NCI-H2227 (cell line): ENCODE measurements around the gene PEDS1.
"Not testable (repeated sequence)": the region's sequence is repeated elsewhere in the genome, so short reads cannot be mapped to it uniquely, and the experiment has no call there.

ENCODE experiments used
- DNase-seq: peaks from one replicate; lab custom pipeline; 2025; ENCODE audit not compliant: unreplicated experiment; lab: John Stamatoyannopoulos, UW

The PEDS1 gene

DNA sequence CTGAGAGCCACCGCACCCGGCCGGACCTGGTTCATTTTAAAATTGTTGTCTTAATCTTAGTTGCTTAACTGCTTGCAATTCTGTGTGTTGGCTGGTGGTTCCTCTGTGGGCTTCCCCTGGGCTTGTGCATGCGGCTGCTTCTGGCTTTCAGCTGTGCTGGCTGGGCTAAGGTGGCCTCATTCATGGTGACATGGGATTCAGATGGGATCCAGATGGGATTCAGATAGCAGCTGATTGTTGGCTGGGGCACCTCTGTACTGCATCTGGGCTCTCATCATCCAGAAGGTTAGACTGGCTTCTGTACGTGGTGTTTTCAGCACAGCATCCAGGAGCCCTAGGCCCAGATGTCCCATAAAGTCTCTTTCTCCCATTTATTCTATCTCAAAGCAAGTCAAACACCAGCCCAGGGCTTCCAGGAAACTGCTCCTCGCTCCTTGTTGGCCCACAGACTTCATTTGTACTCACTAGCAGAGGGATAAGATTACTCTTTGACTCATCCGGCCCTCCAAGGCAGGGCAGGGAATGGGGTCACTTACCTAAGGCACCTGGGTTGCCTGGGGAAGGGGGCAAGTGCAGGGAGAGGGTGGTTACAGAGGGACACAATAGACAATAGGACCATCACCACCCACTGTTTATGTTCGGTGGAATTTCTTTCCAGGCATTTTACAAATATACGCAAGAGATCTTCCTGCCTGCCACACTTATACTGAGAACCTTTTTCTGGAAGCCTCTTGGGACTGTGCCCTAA lies 10.2 kb upstream of the PEDS1 start:
- no peak for DNase-seq

DNA sequence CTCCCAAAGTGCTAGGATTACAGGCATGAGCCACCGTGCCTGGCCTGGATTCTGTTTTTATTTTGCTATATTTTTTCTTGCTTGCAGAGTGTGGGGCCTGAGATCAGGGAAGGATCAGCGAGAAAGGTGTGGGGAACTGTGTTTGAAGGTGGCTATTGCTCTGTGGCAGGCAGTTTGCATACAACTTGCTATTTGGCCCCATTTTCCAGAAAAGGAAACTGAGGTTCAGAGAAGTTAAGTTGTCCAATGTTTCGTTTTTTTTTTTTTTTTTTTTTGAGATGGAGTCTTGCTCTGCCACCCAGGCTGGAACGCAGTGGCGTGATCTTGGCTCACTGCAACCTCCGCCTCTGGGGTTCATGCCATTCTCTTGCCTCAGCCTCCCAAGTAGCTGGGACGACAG lies 8.0 kb upstream of the PEDS1 start:
- DNase-seq: not testable (repeated sequence)

DNA sequence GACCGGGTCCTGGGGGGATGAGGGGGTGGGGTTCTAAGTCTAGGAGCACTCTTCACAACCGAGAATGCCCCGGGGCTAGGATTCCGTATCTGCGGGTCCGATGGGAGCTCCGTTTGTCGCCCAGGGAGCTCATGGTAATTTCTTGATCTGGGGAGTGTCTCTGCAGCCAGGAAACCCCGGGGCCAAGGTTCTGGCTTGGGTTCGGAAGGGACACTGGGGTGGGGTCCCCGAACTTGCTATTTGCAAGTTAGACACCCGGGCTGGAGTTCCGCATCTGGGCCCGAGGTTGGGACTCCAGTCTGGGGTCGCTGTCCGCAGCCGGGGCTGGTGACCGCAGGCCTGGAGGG lies 397 bp downstream of the PEDS1 start:
- DNase-seq: no peak

DNA sequence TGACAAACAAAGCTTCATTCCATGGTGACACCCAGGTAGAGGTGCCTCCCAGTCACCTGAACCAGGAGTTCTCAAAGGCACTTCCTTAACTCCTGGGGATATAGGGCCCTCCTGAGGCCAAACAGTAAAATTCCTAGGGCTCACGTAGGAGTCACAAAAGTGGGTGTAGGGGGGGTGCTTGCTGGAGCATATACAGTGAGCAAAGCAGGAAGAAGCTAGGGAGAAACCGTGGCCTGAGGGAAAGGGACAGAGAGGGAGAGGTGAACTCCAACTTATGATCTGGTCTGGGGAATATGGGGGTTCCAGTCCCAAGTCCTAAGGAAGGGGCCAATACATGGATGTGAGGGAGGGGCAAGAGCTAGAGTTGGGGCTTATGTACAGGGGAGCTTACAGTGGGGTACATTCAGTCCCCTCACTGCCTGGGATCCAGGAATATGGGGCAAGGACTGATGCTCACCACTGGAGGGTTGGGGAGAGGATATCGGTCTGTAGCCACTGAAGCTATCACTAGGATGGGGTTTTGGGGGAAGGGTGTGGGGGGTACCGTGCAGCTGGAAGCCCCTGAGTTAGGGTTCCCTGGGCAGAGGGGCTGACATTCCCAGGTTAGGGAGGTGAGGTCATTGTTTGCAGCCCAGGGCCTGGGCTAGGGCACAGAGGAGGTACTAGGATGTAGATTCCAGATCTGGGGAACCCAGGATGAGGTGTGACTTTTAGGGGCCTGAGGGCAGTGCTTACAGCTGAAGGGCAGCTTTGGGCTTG lies 950 bp downstream of the PEDS1 start:
- no peak for DNase-seq

DNA sequence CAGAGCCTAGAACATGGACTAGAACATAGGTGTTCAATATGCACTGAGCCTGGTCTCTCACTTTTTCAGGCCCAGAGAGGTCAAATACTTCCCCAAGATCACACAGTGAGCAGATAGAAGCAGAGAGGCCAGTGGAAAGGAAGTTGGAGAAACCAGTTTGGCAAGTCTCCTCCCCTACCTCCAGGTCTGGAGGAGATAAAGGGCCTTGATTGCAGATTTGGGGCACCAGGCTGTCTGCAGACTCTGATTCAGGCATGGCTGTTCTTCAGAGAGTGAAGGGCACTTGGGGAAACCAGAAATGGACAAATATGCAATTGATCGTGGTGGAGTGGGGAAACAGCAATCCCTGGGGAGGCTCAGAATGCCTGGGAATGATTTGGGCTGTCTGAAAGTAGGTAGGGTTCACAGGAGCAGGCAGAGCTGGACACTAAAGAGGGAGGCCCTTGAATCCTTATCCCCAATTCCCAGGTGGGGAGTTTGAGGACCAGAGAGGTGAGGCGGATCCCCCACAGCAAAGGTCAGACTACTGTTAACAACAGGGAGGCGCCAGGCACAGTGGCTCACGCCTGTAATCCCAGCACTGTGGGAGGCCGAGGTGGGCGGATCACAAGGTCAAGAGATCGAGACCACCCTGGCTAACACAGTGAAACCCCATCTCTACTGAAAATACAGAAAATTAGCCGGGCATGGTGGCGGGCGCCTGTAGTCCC lies 2.3 kb downstream of the PEDS1 start:
- no peak for DNase-seq

DNA sequence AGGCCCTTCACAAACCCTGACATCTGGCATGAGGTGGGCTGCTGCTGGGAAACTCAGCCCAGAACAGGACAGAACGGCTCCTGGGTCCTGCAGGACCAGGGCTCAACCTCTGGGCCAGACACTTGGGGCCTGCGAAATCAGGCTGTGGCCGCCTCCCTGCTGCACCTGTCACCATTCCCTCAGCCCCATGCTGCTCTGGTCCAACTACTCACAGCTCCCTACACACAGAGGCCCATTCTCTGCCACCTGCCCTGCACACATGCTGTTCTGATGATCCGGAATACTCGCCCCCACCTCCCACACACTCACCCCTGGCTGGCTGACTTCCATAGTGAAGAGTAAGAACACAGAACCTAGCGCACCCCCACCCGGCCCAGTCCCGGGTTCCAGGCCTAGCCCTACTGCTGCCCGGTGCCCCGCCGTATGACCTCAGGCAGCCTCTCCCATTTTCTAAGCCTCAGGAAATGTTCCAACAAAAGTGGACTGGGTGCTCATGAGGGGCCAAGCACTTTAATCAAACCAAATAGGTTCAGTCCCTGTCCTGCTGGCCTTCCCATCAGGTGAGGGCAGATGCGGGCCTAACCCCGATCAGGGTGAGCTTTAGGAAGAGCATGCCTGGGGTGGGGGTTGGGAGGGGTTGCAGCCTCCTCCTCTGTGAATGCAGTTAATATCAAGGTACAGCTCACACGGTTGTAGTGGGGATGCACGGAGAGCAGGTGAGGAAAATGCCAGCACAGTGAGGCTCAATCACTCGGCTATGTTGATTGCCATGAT lies 3.9 kb downstream of the PEDS1 start:
- DNase-seq: no peak

DNA sequence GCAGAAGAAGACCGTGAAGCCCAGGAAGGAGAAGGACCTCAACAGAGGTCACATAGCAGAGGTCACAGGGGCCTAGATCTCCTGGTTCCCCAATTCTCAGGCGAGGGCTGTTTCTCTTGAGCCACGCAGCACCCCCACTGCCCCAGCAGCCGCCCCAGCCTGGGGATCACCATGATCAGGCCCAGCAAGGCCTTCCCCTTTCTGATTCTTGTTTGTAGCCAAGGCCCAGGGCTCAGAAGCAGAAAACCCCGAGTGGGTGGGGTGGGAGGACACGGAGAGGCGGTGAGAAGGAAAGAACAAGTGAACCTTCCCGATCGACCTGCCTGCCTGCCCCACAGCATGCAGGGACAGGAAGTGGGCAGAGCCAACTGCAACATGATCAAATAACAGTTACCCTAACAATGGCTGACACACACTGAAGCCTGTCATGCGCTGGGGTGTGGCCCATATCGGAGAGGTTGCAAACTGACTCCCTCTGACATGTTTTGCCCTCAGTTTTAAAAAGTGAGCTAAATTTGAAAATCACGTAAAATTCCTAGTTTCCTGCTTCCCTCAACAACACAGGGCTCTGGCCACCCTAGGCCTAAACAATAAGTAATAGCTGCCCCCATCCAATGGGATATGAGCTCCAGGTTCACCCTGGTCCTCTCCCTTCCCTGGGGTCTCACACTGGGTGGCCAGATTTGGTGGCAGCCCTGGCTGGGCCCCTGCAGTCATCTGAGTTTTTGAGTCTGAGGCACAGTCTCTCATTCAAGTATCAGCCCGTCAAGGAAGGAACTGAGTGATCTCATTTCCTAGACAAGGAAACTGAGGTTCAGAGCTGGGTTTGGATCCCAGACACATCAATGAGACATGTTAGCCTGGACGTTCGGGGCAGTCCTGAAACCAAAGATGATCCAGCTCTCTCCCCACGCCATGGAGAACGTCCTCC lies 6.5 kb downstream of the PEDS1 start:
- no peak for DNase-seq

DNA sequence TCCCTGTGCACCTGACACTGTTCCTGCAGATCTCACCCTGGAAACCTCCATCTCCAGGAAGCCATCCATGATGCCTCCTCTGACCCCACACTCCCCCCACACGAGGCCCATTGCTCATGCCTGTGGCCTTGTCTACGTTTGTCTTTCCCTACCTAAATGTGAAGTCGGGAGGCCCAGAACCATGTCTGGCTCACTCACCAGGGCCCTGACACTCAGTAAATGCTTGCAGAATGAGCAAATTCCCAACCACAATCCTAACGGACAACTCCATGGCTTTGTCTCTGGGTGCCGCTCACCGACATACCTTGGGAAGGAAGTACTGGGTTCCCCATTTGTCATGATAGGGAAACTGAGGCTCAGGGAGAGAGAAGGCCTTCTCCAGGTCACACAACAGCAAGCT lies 7.3 kb downstream of the PEDS1 start:
- DNase-seq: no peak

DNA sequence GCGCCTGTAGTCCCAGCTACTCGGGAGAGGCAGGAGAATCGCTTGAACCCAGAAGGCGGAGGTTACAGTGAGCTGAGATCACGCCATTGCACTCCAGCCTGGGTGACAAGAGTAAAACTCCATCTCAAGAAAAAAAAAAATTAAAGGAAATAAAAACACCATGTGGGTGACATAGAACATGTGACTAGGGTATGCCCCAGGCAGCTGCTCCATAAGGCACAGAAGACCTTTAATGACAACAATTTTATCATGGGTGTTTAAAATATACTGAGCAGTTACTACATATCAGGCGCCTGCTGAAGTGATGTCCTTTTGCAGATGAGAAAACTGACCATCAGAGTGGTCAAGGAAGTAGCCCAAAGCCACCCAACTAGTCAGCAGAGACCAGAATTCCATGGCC lies 8.0 kb downstream of the PEDS1 start:
- no peak for DNase-seq

DNA sequence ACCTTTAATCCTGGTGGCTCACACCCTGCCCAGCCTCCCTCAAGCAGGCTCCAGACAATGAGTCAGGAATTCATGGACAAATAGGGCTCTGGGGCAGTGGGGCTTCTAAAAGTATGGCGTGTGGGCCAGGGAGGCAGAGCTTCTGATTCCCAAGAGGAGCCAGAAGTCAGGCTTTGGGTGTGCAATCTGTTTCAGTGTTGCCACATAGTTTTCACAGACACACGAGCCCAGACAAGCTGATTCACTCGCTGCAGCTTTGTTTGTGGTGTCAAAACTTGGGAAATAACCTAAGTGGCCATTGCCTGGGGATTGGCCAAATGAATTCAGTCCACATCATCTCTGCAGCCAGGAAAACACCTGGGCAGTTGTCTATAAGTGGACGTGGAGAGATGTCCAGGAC lies 9.2 kb downstream of the PEDS1 start:
- no peak for DNase-seq

DNA sequence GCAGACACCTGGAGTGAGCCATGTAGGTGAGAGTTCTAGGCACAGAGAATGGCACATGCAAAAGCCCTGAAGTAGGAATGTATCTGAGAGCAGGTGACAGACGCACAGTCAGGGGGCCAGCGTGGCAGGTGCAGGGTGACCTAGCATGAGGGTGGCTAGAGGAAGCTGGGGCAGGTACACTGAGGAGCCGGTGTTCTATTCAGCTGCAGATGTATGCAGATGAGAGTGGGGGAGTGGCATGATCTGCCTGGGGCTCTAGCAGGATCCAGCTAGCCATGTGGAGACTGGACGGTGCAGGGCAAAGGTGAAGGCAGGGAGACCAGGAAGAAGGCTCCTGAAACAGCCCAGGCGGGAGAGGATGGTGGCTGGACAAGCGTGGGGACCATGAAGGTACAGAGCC lies 10.7 kb downstream of the PEDS1 start:
- no peak for DNase-seq

DNA sequence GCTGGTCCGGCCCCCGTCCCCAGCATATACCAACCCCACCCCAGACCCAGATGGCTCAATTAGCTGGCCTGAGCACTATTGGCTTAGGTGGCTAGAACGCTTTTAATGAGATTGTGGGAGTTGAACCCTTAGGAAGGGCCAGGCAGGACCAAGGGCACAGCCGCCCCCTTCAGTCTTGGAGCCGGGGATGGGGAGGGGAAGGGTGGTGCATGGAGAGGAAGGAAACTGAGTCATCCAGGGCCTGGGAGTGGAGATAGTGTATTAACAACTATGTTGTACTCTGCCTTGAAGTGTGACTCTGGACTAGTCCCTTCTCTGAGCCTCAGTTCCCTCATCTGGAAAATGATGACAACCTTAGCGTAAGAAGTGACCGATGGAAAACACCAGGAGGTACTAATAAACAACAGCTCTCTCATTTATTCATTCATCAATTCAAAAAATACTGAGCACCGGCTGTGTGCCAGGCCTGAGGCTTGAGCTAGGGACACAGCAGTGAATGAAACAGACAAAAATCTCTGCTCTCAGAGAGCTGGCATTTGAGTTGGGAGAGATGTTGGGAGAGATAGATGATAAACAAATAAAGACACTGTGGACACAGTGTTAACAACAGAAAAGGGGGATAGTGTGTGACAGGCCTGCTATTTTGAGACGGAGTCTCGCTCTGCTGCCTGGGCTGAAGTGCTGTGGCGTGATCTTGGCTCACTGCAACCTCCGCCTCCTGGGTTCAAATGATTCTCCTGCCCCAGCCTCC lies 11.5 kb downstream of the PEDS1 start:
- DNase-seq: no peak

DNA sequence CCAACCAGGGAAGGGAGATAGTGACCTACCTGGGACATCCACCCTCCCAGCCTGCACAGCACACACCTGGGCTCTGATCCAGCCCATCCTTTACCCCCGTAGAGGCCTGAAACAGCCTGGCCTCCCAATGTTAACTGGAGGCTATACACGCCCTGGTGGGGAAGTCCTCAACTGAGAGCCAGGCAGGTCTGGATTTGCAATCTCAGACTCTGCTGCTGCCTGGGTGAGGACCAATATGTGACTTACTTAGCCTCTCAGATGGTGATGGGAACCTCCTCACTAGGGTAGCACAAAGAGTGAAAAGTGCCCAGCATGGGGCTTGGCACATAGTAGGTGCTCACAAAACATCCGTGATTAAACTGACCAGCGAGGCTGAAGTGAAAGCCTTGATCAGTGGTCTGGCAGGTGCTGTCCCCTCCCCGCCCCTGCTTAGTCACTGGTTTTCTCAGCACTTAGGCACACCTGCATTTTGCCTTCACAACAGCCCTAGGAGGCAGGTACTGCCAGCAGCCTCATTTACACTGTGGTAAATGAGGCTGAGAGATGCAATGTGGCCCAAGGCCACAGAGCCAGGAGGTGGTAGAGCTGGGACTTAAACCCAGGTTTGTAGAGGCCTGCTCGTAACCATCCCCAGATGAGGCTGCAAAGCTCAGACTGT lies 12.4 kb downstream of the PEDS1 start:
- DNase-seq: no peak

DNA sequence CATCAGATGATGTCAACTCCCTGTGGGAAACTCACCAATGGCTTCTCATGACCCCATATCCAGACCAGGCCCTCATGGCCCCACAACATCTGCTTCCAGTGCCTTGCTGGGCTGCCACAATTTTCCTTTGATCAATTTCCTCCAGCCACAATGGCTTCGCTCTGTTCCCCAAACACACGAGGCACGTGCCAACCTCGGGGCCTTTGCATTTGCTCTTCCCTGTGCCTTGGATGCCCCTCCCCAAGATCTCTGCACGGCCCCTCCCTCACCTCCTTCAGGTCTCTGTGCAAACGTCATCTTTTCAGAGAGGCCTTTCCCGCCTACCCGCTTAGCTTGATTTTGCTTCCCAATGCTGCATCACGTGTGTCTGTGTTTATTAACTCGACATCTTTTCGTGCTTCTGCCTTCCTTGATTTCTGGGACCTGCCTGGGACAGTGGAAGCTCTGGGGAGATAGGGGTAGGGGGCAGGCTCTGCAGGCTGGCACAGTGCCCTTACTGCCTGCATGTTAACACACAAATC lies 13.1 kb downstream of the PEDS1 start:
- DNase-seq: no peak

DNA sequence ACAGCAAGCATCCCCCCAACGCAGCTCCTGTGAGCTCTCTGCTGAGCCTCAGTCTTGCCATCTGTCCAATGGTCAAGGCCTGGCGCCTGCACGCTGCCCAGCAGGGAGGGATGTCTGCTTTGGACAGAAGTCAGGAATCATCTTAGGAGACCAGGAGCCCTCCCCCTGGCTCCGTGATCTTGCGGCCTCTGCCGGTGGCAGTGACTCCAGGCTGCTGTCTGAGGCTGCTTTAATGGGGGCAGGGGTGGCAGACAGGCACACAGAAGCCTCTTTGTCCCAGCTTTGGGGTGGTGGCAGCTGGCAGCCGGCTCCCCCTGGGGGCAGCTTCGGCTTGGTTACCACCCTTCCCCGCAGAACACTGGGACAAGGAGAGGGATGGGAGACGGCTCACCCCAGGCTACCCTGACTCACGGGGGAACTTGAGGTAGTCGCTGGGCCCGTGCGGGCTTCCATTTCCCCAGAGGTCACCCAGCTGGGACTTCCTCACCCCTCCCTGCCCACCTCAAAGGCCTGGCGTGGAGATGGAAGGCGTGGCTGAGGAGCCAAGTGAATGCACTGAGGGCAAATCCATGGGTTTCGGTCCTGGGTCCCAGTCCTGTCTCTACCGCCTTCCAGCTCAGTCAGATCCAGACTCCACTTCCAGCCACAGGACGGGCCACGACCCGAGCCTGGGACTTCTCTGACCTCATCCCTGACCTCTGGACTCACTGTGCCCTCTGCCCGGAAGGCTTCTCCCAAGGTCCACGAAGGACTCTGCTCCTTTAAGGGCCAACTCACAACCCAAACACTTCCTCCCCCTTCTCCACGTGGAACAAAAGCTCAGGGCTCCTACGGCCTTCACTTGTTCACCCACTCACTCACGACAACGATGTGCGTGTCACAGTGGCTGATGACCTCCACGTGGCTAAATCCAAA lies 14.8 kb downstream of the PEDS1 start:
- DNase-seq: no peak

DNA sequence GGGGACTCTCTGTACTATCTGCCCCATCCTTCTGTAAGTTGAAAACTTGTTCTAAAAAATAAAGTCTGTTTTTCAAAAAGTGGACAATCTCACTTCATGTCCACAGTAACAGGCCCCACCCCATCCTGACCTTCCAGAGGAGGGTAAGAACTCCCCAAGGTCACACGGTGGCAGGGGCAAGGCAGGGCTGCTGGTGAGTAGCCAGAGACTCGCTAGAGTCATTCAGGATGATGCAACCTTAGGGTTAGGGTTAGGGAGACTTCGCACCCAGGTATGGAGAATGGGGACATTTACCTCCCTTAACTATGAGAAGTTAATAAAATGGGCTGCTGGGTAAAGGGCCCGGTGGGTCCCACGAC lies 15.4 kb downstream of the PEDS1 start:
- no peak for DNase-seq

DNA sequence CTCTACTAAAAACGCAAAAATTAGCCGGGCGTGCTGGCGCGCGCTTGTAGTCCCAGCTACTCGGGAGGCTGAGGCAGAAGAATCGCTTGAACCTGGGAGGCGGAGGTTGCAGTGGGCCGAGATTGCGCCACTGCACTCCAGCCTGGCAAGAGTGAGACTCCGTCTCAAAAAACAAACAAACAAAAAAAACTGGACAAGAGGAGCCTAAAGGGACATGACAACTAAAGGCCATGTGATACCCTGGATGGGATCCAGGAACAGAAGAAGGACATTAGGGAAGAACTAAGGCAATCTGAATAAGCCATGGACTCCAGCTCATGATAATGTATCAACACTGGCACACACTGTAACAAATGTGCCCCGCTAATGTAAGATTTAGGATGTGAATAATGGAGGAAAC lies 15.8 kb downstream of the PEDS1 start:
- DNase-seq: not testable (repeated sequence)
